Measurements from ENCODE around the gene DCAF10.

DNA sequence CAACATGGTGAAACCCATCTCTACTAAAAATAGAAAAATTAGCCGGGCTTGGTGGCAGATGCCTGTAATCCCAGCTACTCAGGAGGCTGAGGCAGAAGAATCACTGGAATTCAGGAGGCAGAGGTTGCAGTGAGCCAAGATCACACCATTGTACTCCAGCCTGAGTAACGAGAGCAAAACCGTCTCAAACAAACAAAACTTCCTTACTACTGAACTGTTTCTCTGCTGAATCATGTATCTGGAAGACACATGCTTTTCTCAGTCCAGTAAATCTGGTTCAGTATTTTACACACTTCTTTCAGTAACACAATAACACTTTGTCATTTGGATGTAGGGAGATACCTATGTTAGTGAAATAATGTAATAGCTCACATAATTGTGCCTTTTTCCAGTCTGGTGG is 39.1 kb upstream of the DCAF10 start:
- TF ChIP-seq, protein P1, sequence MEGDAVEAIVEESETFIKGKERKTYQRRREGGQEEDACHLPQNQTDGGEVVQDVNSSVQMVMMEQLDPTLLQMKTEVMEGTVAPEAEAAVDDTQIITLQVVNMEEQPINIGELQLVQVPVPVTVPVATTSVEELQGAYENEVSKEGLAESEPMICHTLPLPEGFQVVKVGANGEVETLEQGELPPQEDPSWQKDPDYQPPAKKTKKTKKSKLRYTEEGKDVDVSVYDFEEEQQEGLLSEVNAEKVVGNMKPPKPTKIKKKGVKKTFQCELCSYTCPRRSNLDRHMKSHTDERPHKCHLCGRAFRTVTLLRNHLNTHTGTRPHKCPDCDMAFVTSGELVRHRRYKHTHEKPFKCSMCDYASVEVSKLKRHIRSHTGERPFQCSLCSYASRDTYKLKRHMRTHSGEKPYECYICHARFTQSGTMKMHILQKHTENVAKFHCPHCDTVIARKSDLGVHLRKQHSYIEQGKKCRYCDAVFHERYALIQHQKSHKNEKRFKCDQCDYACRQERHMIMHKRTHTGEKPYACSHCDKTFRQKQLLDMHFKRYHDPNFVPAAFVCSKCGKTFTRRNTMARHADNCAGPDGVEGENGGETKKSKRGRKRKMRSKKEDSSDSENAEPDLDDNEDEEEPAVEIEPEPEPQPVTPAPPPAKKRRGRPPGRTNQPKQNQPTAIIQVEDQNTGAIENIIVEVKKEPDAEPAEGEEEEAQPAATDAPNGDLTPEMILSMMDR (IDR thresholded peaks at IDR 0.05), result no peak
- no peak for TF ChIP-seq POLR2A (IDR thresholded peaks at IDR 0.05)

Measured in lower leg skin (tissue), 3 donors.